HepG2 (cell line): ENCODE data around the gene SMTNL1. TPM values are rescaled to one million over a fixed set of nuclear protein-coding genes. Genes with fewer than 3 reads are reported as not detected.

ENCODE experiments used
- CEBPZ ChIP-seq: IDR thresholded peaks from 2 replicates; pipeline ENCODE4 v1.6.1; 2012; ENCODE audit warnings: low read length, improper control_type of control experiment
- DDIT3 ChIP-seq: sonication (generic); formaldehyde crosslinking; IDR thresholded peaks from 2 replicates; pipeline ENCODE4 v1.4.0; 2020; ENCODE audit warnings: mild to moderate bottlenecking, missing genetic modification reagents
- ELF3 ChIP-seq: IDR thresholded peaks from 2 replicates; pipeline ENCODE4 v1.6.1; 2016; ENCODE audit warnings: missing genetic modification reagents, missing compliant biosample characterization
- MAZ ChIP-seq, 2 experiments: sonication (generic) in 1 of 2; formaldehyde crosslinking in 1 of 2; IDR thresholded peaks; 2 replicates each; pipeline versions ENCODE4 v1.5.0 to v1.6.1; 2012 to 2020; ENCODE audit warnings: low read depth in 2 of 2, mild to moderate bottlenecking in 2 of 2, borderline replicate concordance in 1 of 2, improper control_type of control experiment in 1 of 2, low read length in 1 of 2, missing genetic modification reagents in 1 of 2, moderate library complexity in 1 of 2
- PREB ChIP-seq: sonication (generic); formaldehyde crosslinking; IDR thresholded peaks from 2 replicates; pipeline ENCODE4 v1.4.0; 2020; ENCODE audit warnings: missing genetic modification reagents
- SKIL ChIP-seq: sonication (generic); formaldehyde crosslinking; IDR thresholded peaks from 2 replicates; pipeline ENCODE4 v1.8.0; 2022; ENCODE audit warnings: missing genetic modification reagents, mild to moderate bottlenecking, moderate library complexity, borderline replicate concordance
- ZBTB43 ChIP-seq: sonication (generic); formaldehyde crosslinking; conservative IDR thresholded peaks from 2 replicates; pipeline ENCODE4 v1.4.0; 2020; ENCODE audit warnings: missing genetic modification reagents
- ZKSCAN8 ChIP-seq: IDR thresholded peaks from 2 replicates; pipeline ENCODE4 v1.6.1; 2016; ENCODE audit warnings: borderline replicate concordance, missing genetic modification reagents, missing compliant biosample characterization
- ZNF350 ChIP-seq: sonication (generic); formaldehyde crosslinking; IDR thresholded peaks from 2 replicates; pipeline ENCODE4 v1.4.0; 2020; ENCODE audit warnings: mild to moderate bottlenecking, low read depth, missing genetic modification reagents, borderline replicate concordance
- ZNF354B ChIP-seq: sonication (generic); formaldehyde crosslinking; IDR thresholded peaks from 2 replicates; pipeline ENCODE4 v1.8.0; 2022; ENCODE audit warnings: mild to moderate bottlenecking, missing genetic modification reagents
- ZNF674 ChIP-seq: sonication (generic); formaldehyde crosslinking; IDR thresholded peaks from 2 replicates; pipeline ENCODE4 v1.5.0; 2020; ENCODE audit warnings: low read depth, mild to moderate bottlenecking, missing genetic modification reagents
- ZNF737 ChIP-seq: sonication (generic); formaldehyde crosslinking; IDR thresholded peaks from 2 replicates; pipeline ENCODE4 v1.5.0; 2020; ENCODE audit warnings: missing genetic modification reagents, mild to moderate bottlenecking, borderline replicate concordance
- polyA plus RNA-seq, 8 experiments: library from polyadenylated mRNA; depleted of rRNA in 3 of 8; stranded (reverse) in 7 of 8; unstranded in 1 of 8; fragments of >200 nt; fragmentation: Illumina TruSeq in 4 of 8; extraction: Trizol in 4 of 8; gene quantifications; 2 replicates each; pipeline versions ENCODE4 v1.2.1 to v1.2.3, GENCODE V29; 2011 to 2016; ENCODE audit warnings: low read depth in 4 of 8, missing spikeins in 1 of 8, mixed read lengths in 1 of 8; ENCODE audit not compliant: insufficient read depth in 1 of 8
- total RNA-seq, 5 experiments: library from RNA; depleted of rRNA; stranded (reverse); fragments of >200 nt; fragmentation: Illumina TruSeq; extraction: Trizol; gene quantifications; 2 replicates each; pipeline ENCODE4 v1.2.3, GENCODE V29; 2016; ENCODE audit warnings: low read depth in 1 of 5

Gene SMTNL1
- total and polyA plus RNA-seq, 2 of the 13 experiments (the other 11 are each of a cell fraction or from before 2014, with no cell fraction given), result 0.04 TPM; not detected in 1

- TF ChIP-seq ZBTB43 (CRISPR knock-in tag) (no peak), ZKSCAN8 (no peak), SKIL (CRISPR knock-in tag) (peak; percentile 81), ELF3 (CRISPR knock-in tag) (0 out of 2 replicates have a peak, but pooled peaks have one; percentile 37), ZNF674 (CRISPR knock-in tag) (no peak), MAZ (IDR thresholded peaks at IDR 0.05; ENCODE audit: borderline replicate concordance, low read depth, low read length) (peak; percentile 51; the same call in 1 of the 2 replicates), MAZ (CRISPR knock-in tag; IDR thresholded peaks at IDR 0.05; ENCODE audit: low read depth) (peak; percentile 53; the same call in 1 of the 2 replicates), CEBPZ (no peak), ZNF737 (peak; percentile 35; the same call in 1 of the 2 replicates), ZNF350 (no peak), DDIT3 (CRISPR knock-in tag) (no peak), PREB (CRISPR knock-in tag) (no peak), ZNF354B (CRISPR knock-in tag) (peak; percentile 75; the same call in 1 of the 2 replicates)
These were observed 22.7 kb upstream of the SMTNL1 start (continued) for GRCh38 chr11:57514538-57515331.
